Stimulated activated CD4-positive, alpha-beta T cell treated with anti-CD3 and anti-CD28 coated beads, Interleukin-12 subunit alpha, Interleukin-12 subunit beta, amount 100 ng/mL, for 24 hours (primary cell): ENCODE data around the gene HIVEP2.

Experiments used
- DNase-seq, 2 experiments: peaks; one replicate each; pipeline ENCODE4 v3.0.0-alpha.2; 2020; ENCODE audit warnings: low read depth in 2 of 2

HIVEP2 gene

DNA sequence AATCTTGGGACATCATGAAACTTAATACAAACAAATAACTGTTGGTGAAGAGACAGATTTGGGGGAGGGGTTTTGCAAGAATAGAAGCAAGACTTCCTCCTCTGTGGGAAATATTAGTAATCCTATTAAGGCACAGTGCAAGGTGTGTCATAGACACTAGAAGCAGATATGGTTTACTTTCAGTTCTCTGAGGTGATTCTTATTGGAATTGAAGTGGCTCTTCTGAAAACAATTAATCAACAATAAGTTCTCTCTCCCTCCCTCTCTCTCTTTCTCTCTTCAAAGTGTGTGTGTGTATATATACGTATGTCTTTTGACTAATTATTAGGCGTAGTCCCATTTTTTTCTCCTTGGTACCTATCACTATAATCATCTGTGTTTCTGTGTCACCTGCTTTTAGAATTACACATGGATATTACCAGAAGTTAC lies 99.8 kb downstream of the HIVEP2 start:
- DNase-seq: no peak

DNA sequence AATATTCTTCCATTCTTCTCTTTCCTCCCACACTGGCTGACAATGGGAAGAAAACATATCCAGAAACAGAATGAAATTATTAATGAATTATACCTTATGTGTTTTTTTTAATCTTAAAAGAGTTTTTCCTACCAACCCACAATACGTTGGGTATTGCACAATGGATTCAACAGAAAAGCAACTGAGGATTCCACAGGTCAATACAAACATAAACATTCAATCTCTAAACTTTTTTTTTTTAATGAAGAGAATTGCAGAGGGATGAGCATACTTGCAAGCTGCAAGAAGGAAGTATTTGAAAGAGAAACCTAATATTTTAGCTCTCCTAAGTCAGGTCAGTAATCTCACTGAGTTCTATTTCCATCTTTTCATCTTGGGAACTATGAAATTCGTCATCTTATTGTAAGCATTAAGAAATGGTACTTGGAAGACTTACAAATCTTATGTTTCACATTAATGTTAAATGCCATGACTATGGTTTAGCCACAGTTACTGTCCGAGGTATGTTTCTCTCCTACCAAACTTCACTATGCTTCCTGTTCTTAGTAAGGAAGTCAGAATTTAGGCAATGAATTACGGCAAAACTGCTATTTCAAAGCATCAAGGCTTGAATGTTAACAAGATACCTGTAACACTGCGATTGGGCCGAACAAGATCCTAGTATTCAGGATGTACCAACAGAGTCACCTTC lies 100.8 kb downstream of the HIVEP2 start:
- no peak for DNase-seq

DNA sequence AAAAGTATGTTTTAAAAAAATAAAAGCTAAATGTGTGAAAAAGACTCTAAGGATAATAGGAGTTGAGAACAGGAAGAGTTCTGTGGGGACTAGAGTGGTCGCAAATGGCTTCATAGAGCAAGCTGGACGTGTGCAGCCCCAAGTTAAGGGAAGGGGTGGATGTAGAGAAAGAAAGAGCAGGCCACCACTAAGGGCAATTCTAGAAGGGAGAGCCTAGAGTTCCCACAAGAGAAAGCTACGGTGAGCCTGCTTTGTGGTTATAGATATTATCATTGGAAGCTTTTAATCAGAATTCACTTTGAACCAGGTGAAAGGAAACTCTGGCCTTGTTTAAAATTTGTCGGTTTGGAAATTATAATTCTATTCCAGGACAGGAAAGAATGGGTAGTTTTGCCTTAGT lies 101.6 kb downstream of the HIVEP2 start:
- DNase-seq: no peak

GRCh38 chr6:142842418-142843261 lies 102.3 kb downstream of the HIVEP2 start:
- no peak for DNase-seq

- DNase-seq: no peak
Observed at GRCh38 chr6:142841915-142842314, 103.1 kb downstream of the HIVEP2 start.

- DNase-seq: no peak
Observed at GRCh38 chr6:142839686-142840040, 105.3 kb downstream of the HIVEP2 start.

DNA sequence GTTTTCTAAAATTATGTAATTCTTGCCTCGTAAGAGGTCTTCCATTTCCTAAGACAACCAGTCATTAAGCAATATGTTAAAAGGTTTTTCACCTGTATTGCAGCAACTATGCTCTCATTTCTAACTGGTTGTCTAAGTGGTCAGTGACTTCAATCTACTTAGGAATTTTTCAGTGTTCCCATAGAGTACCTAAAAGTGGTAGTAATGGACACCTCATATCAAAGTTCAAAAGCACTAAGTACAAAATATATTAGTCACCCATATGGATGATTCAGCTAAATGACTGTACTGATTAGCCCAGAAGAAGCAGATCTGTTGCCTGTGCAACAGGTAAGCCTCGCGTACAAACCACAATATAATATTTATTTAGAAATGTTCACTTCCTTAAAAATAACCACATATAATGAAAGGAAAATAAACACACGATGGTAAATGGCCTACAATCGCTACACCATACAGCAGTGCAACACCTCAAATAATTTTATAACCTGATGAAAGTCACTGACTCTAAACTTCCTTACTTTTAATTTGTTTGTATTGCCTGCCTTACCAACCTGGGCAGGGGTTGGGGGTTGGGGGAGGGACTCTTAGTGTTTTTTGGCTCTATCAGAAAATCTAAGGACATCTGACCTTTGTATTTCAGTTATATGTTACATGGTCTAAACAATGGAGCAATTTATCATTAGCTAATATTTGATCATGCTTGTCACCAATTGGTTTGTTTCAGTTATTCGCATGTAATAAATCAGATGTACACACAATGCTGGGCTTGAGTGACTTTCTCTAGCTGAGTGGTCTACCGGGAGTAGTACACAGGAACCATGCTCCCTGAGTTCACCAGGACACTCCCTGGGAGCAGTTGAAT lies 105.9 kb downstream of the HIVEP2 start:
- no peak for DNase-seq

DNA sequence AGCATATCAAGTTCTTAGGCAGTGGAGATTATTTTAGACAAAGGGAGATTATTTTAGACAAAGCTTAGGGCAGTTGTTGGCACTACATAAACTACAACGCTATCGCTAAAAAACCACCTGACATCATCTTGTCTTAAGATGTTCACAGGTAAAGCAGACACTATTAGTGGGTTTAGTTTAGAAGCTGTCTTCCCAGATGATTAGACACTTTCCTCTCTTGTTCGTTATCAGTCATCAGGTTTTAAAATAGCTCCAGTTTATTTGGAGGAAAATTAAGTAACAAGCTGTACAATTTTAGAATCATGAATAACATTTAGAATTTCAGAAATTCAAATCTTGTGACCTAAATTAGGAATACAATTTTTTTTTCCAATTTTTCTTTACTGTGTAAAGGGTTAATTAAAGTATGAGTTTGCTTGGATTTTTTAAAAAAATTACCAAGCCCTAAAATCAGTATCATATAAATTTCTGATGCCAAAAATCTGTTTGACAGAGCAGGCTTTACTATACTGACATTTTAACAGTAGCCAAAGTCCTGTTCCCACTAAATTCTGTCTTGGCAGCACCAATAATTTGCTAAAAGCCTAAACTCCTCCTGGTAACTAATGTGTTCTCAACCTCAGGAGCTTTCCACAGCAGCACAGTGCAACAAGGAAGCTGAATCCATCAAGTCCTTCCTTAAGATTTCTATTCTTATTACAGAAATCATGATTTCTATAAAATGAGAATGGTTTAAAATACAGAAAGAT lies 109.0 kb downstream of the HIVEP2 start:
- no peak for DNase-seq

DNA sequence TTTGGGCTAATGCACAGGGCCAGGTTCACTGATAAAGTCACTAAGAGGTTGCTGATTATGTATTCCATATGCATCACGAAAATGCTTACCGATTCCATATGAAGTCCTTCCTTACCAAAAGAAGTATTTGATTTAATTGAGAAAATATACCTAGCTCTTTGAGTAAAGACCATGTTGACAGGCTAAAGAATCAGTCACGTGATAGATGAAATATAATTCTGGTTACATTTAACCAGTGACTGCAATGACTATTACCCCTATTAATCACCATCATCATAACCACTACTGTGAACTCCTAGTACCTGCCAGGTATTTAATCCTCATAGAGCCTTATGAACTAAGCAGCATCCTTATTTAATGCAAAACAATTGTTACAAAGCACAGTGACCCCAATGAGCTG lies 110.1 kb downstream of the HIVEP2 start:
- no peak for DNase-seq

- no peak for DNase-seq
Observed at GRCh38 chr6:142833798-142834197, 111.2 kb downstream of the HIVEP2 start.

DNA sequence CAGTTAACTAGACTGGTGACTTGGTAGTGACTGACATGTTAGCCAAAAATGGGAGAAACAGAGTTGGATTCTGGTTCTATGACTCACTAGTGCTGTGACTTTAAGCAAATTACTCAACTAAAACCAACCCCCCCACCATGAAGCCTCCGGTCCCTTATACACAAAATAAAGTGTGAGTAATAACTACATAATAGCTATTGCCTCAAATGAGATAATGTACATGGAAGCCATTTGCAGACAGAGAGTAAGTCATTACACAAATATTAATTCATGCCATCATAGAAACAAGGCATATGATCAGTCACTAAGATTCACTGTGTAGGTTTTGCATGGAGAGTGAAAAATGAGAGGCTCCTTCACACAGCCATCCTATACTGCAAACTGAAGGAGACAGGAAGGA lies 111.9 kb downstream of the HIVEP2 start:
- DNase-seq: no peak

DNA sequence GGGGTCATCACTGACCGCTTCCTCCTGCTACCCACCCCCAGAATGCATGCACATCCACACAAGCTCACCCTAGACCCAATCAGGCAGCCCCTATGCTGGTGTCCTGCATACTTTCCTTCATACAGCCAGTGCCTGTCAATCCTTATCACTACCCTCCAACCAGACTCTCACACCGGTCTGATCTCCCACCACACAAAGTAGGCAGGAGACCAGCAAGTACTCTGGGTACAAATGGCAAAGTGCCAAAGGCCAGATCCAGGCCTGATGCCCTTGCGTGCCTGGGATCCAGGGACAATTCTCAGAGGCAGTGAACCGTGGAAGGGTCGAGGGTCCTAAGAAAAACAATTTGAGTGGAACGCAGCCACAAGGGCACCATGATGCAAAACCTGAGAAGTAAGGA lies 114.2 kb downstream of the HIVEP2 start:
- no peak for DNase-seq

GRCh38 chr6:142830116-142830710 lies 114.8 kb downstream of the HIVEP2 start:
- no peak for DNase-seq

DNA sequence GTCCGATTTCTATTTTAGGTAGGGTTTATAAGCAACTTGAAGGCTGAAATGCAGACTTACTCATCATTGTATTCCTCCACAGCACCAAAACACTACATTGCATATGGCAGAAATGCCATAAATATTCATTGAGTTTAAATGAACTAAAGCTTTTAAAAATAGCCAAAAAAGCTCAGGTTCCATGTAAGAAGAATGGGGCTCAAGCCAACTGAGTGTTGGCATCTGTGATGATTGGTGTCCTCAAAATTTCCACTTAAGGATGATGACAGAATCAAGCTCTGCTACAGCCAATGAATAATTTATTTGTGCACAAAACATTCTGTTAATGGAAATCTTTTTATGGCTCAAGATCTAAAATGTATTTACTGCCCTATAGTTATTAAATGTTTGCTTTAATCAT lies 115.4 kb downstream of the HIVEP2 start:
- no peak for DNase-seq

DNA sequence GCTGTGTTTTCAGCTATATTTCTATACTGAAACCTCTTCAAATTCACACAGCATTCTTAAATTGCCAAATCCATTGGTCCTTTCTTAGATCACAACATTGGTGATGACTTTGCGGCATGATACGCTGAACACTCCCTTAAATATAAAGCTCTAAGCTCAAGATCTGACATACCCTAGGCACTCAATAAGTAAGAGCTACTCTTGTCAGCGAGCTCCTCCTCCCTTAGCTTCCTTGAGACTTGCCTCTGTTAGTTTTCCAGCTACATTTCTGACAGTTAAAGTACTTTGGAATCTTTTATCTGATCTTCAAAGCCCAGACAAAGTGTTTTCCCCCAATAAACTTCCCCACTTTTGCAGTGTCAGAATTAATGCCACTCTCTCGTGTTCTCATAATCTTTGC lies 117.0 kb downstream of the HIVEP2 start:
- no peak for DNase-seq

DNA sequence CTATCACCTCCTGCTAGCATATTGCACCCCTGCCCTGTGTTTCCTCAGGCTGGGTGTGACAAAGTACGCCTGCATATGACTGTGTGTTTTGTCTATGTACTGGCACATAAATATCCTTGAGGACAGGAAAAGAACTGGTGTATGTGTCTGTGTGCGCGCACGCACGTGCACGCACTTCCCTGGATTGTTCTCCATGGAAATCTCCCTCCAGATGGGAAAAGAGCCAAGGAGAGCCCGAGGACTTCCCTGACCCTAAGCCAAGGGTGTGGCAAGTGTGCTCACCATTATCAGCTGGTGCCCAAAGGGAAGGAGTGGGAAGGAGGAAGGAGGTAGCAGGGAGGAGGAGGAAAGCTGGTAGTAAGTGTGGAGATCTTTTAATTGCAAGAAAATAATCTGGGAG lies 117.6 kb downstream of the HIVEP2 start:
- DNase-seq: no peak

DNA sequence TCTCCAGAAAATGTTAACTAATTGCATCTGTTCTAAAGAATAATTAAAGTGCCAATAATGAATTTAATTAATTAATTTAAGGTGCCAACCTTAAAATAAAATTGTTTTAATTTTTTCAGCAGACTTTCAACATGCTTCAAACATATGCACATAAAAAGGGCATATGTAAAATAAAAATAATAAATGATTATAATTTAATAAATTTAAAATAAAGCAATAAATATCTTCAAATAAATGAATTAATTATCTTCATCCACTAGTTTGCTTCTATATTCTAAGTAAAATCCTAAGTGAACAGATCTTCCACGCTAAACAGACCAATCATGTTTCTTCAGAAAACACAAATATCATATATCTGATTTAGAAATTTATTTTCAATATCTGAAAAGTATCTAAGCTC lies 119.2 kb downstream of the HIVEP2 start:
- DNase-seq: no peak

DNA sequence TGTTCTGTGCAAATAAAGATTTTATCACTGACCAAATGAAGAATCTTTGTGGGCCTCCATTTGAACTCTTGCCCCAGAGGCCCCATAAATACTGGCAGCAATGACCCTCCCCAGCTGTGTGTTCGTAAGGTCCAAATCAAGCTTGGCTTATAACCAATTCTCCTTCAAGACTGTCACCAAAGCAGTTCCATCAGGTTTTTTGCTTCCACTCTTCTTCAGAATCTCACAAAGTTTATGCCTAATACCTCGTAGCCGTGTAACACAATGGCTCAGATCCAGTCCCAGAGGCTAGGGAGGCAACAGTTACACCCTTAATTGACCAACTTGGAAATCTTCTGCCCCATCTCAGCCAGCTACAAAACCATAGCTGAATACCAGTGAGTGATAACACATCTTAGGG lies 120.5 kb downstream of the HIVEP2 start:
- DNase-seq: no peak

DNA sequence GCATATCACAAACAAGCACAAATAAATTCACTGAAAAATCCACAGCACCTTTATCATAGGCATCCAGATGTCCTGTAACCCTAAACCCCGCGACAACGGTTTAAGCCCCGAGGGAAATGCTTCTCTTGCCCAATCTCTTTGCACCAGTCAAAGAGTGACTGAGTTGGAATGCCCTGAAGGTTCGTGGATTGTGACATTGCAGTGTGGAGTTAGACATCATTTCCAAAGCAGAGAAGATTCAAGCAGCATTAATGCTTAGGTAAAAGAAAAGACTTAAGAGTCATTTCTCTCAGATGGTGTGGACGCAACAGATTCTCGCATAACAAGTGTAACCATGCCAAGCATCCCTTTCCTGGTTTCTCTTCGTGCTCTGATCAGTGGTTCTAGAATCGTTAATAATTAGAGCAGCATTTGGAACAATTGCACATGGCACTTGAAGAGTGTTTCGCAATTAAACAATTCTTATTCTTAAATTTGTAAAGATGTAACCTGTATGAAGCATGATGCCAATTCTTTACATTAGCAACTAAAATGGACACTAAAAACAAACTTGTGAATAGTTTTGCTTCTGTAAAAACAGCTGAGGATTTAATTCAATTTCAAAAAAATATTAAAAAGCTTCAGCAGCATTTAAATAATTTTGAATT lies 121.6 kb downstream of the HIVEP2 start:
- no peak for DNase-seq

GRCh38 chr6:142822842-142823241 lies 122.1 kb downstream of the HIVEP2 start:
- no peak for DNase-seq

DNA sequence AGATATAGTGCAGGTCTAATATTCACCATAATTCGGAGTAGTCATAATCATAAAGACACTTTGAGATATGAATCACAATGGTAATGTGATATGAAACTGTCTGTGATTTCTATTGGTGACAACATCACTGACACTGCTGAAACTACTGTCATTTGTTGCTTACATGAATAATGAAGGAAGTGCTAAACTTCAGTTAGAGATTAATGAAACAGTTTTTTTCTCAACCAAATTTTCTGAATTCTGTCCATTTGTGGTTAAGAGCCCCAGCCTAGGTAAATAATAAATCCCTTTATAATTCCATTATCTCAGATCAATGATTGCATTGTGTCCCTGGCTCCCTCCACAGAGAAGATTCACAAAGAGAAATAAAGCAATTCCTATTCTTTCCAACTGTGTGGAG lies 122.6 kb downstream of the HIVEP2 start:
- DNase-seq: no peak
